ENCODE data around the gene VPS36. TPM values are rescaled to one million over a fixed set of nuclear protein-coding genes. Genes with fewer than 3 reads are reported as not detected.
"Not testable (repeated sequence)": the region's sequence is repeated elsewhere in the genome, so short reads cannot be mapped to it uniquely, and the experiment has no call there.

The VPS36 gene
- total RNA-seq, 2 donors from 2014 or later: 38.8 to 40.2 TPM

GRCh38 chr13:52394586-52394985 is 55.8 kb downstream of the VPS36 start:
- ATAC-seq (replicated peaks in 1 of 2) (no peak), DNase-seq (no peak)
- no peak overlapping the region for H3K27ac Mint-ChIP-seq
- H3K27me3 Mint-ChIP-seq (ENCODE audit: low read depth): no peaks in the 10 kb centered on the region
- H3K4me3 Mint-ChIP-seq: no peak overlapping the region
- H3K9me3 Mint-ChIP-seq: no peaks in the 10 kb centered on the region
- no peaks in the 10 kb centered on the region for H3K4me1 Mint-ChIP-seq (ENCODE audit: low read depth)
- H3K36me3 Mint-ChIP-seq (ENCODE audit: insufficient read depth in 2 of 2): no peaks in the 10 kb centered on the region

- DNase-seq (no peak), ATAC-seq (replicated peaks in 1 of 2) (no peak)
- H3K27me3 Mint-ChIP-seq (ENCODE audit: low read depth): no peaks in the 10 kb centered on the region
- no peaks in the 10 kb centered on the region for H3K36me3 Mint-ChIP-seq (ENCODE audit: insufficient read depth in 2 of 2)
- H3K27ac Mint-ChIP-seq: no peak overlapping the region
- no peak overlapping the region for H3K4me3 Mint-ChIP-seq
- no peaks in the 10 kb centered on the region for H3K9me3 Mint-ChIP-seq
- H3K4me1 Mint-ChIP-seq (ENCODE audit: low read depth): no peaks in the 10 kb centered on the region
These were observed 56.7 kb downstream of the VPS36 start for GRCh38 chr13:52393572-52394357.

- no peak for ATAC-seq (replicated peaks in 1 of 2)
- Mint-ChIP-seq H3K4me3 (no peak overlapping the region), H3K27me3 (ENCODE audit: low read depth) (no peaks in the 10 kb centered on the region), H3K9me3 (no peaks in the 10 kb centered on the region), H3K27ac (no peak overlapping the region), H3K36me3 (ENCODE audit: insufficient read depth in 2 of 2) (no peaks in the 10 kb centered on the region), H3K4me1 (ENCODE audit: low read depth) (no peaks in the 10 kb centered on the region)
- DNase-seq: no peak
These were observed 62.7 kb downstream of the VPS36 start for GRCh38 chr13:52387721-52388120.

- no peaks in the 10 kb centered on the region for H3K9me3 Mint-ChIP-seq
- no peak overlapping the region for H3K27ac Mint-ChIP-seq
- no peaks in the 10 kb centered on the region for H3K36me3 Mint-ChIP-seq (ENCODE audit: insufficient read depth in 2 of 2)
- H3K4me3 Mint-ChIP-seq: no peak overlapping the region
- DNase-seq: no peak
- H3K27me3 Mint-ChIP-seq (ENCODE audit: low read depth): no peaks in the 10 kb centered on the region
- H3K4me1 Mint-ChIP-seq (ENCODE audit: low read depth): no peaks in the 10 kb centered on the region
- no peak for ATAC-seq (replicated peaks in 1 of 2)
These were observed 64.6 kb downstream of the VPS36 start for GRCh38 chr13:52385870-52386269.

- ATAC-seq (replicated peaks in 1 of 2) (no peak), DNase-seq (no peak)
- Mint-ChIP-seq H3K4me3 (no peak overlapping the region), H3K4me1 (ENCODE audit: low read depth) (no peaks in the 10 kb centered on the region), H3K9me3 (no peaks in the 10 kb centered on the region), H3K36me3 (ENCODE audit: insufficient read depth in 2 of 2) (no peaks in the 10 kb centered on the region), H3K27ac (peak overlapping the region; percentile 24), H3K27me3 (ENCODE audit: low read depth) (no peaks in the 10 kb centered on the region)
These were observed 67.1 kb downstream of the VPS36 start for GRCh38 chr13:52383366-52383765.

- H3K9me3 Mint-ChIP-seq: no peaks in the 10 kb centered on the region
- no peaks in the 10 kb centered on the region for H3K27me3 Mint-ChIP-seq (ENCODE audit: low read depth)
- DNase-seq (no peak), ATAC-seq (replicated peaks in 1 of 2) (no peak)
- H3K27ac Mint-ChIP-seq: no peak overlapping the region
- H3K36me3 Mint-ChIP-seq (ENCODE audit: insufficient read depth in 2 of 2): no peaks in the 10 kb centered on the region
- no peaks in the 10 kb centered on the region for H3K4me1 Mint-ChIP-seq (ENCODE audit: low read depth)
- H3K4me3 Mint-ChIP-seq: no peak overlapping the region
These were observed 72.1 kb downstream of the VPS36 start for GRCh38 chr13:52378312-52378711.

GRCh38 chr13:52377898-52378297 is 72.5 kb downstream of the VPS36 start:
- Mint-ChIP-seq H3K27ac (no peak overlapping the region), H3K27me3 (ENCODE audit: low read depth) (no peaks in the 10 kb centered on the region), H3K36me3 (ENCODE audit: insufficient read depth in 2 of 2) (no peaks in the 10 kb centered on the region), H3K9me3 (no peaks in the 10 kb centered on the region), H3K4me1 (ENCODE audit: low read depth) (no peaks in the 10 kb centered on the region), H3K4me3 (no peak overlapping the region)
- no peak for ATAC-seq (replicated peaks in 1 of 2)
- no peak for DNase-seq

GRCh38 chr13:52374873-52375411 is 75.5 kb downstream of the VPS36 start:
- H3K4me3 Mint-ChIP-seq: no peak overlapping the region
- H3K27ac Mint-ChIP-seq: no peak overlapping the region
- no peaks in the 10 kb centered on the region for H3K9me3 Mint-ChIP-seq
- H3K27me3 Mint-ChIP-seq (ENCODE audit: low read depth): no peaks in the 10 kb centered on the region
- ATAC-seq (replicated peaks in 1 of 2) (no peak), DNase-seq (no peak)
- H3K36me3 Mint-ChIP-seq (ENCODE audit: insufficient read depth in 2 of 2): no peaks in the 10 kb centered on the region
- no peaks in the 10 kb centered on the region for H3K4me1 Mint-ChIP-seq (ENCODE audit: low read depth)

GRCh38 chr13:52374389-52374788 is 76.0 kb downstream of the VPS36 start:
- H3K27me3 Mint-ChIP-seq (ENCODE audit: low read depth): no peaks in the 10 kb centered on the region
- no peaks in the 10 kb centered on the region for H3K36me3 Mint-ChIP-seq (ENCODE audit: insufficient read depth in 2 of 2)

GRCh38 chr13:52373277-52373676 is 77.2 kb downstream of the VPS36 start:
- H3K36me3 Mint-ChIP-seq (ENCODE audit: insufficient read depth in 2 of 2); DNase-seq; ATAC-seq (replicated peaks in 1 of 2); H3K27me3 Mint-ChIP-seq (ENCODE audit: low read depth); H3K4me1 Mint-ChIP-seq (ENCODE audit: low read depth); H3K4me3 Mint-ChIP-seq; H3K9me3 Mint-ChIP-seq: not testable (repeated sequence)
- H3K27ac Mint-ChIP-seq: peak overlapping the region; percentile 31

More at GRCh38 chr13:52374389-52374788, 76.0 kb downstream of the VPS36 start:
- Mint-ChIP-seq H3K27ac (no peak overlapping the region), H3K4me1 (ENCODE audit: low read depth) (no peaks in the 10 kb centered on the region), H3K4me3 (no peak overlapping the region), H3K9me3 (no peaks in the 10 kb centered on the region)
- DNase-seq: no peak
- ATAC-seq (replicated peaks in 1 of 2): no peak

- H3K36me3 Mint-ChIP-seq (ENCODE audit: insufficient read depth in 2 of 2): no peaks in the 10 kb centered on the region
- no peaks in the 10 kb centered on the region for H3K4me1 Mint-ChIP-seq (ENCODE audit: low read depth)
- no peak for ATAC-seq (replicated peaks in 1 of 2)
- no peak for DNase-seq
- H3K27me3 Mint-ChIP-seq (ENCODE audit: low read depth): no peaks in the 10 kb centered on the region
- H3K27ac Mint-ChIP-seq: no peak overlapping the region
- H3K4me3 Mint-ChIP-seq: no peak overlapping the region
- no peaks in the 10 kb centered on the region for H3K9me3 Mint-ChIP-seq
These were observed 78.6 kb downstream of the VPS36 start for GRCh38 chr13:52371736-52372247.

GRCh38 chr13:52366291-52366690 is 84.1 kb downstream of the VPS36 start:
- Mint-ChIP-seq H3K9me3 (no peaks in the 10 kb centered on the region), H3K4me1 (ENCODE audit: low read depth) (no peaks in the 10 kb centered on the region), H3K27ac (no peak overlapping the region), H3K36me3 (ENCODE audit: insufficient read depth in 2 of 2) (no peaks in the 10 kb centered on the region), H3K27me3 (ENCODE audit: low read depth) (peaks cover 5% of the 10 kb centered on the region), H3K4me3 (no peak overlapping the region)
- ATAC-seq (replicated peaks in 1 of 2): no peak
- DNase-seq: no peak

All from activated T-cell treated with anti-CD3 and anti-CD28 coated beads, Interleukin-2, amount 50 U/mL, for 72 hours (primary cell).